GM19240 (cell line): ENCODE data around the gene STK24.

Experiments used
- DNase-seq: peaks from one replicate; pipeline ENCODE4 v3.0.0; 2011; ENCODE audit warnings: low spot score; ENCODE audit not compliant: insufficient read length

Gene STK24

GRCh38 chr13:98411617-98412265, 165.2 kb downstream of the STK24 start:
- DNase-seq: no peak

GRCh38 chr13:98411013-98411412, 165.9 kb downstream of the STK24 start:
- DNase-seq: no peak

GRCh38 chr13:98410612-98411011, 166.3 kb downstream of the STK24 start:
- no peak for DNase-seq

DNA sequence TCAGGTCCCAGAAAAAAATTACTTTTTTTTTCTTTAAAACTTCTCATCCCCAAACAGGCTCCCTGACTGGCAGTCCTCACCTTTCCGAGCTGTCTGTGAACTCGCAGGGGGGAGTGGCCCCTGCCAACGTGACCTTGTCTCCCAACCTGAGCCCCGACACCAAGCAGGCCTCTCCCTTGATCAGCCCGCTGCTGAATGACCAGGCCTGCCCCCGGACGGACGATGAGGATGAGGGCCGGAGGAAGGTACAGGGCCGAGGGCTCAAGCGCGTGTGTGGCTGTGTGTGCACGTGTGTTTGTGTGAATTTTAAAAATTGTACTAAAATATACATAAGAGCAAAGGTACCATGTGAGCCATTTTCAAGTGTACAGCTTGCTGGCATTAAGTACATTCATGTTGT, 167.6 kb downstream of the STK24 start:
- no peak for DNase-seq

- no peak for DNase-seq
These were observed 169.3 kb downstream of the STK24 start for GRCh38 chr13:98407575-98407974.

GRCh38 chr13:98406971-98407370, 169.9 kb downstream of the STK24 start:
- no peak for DNase-seq

GRCh38 chr13:98406427-98406826, 170.5 kb downstream of the STK24 start:
- no peak for DNase-seq

DNA sequence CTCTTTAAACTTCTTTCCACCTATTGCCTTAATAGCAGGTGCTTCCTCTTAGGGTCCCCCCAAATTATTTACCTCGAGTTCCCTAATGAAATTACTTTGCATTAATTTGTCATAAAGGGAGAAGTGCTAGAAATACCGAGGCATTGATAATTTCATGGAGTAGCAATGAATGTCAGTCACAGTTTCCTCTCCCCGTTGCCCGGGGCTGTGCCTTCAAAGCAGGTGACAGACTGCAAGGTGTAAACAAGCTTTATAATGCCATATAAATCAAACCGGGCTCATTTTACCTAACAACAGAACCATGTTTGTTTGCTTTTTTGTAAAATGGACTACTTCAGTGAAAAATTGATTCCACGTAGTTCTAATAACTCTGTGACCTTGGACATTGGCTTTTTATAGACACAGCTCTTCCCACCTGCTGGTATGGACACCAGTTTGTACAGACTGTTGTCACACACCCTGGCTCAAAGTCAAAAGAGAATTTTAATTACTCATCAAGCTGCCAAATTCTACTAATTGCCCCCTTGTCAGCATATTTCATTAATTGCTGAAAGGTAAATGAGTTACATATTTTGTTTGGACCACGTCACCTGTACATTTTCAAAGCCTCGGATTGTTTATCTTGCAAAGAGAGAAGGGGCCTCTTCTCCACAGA, 171.1 kb downstream of the STK24 start:
- DNase-seq: no peak

DNA sequence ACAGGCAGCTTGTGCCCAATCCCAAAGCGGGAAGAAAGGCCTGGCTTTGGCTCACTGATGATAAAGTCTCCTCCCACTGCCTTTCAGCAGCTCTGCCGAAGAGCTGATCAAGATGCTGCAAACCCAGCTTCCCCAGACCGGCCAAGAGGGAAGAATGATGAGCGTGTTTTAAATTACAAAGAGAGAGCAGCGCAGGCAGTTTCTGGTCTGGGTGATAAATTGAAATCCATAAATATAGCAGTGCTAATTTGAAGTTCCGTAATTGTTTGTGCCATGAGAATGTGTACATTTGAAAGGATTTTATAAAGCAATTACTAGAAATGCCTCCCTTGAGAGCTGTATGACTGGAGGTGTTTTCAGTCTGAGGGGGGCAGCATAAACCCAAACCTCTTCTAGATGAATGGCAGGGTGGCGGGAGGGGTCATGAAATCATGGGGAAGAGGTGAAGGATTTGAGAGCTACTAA, 171.8 kb downstream of the STK24 start:
- DNase-seq: no peak

GRCh38 chr13:98403076-98403475, 173.8 kb downstream of the STK24 start:
- DNase-seq: no peak

DNA sequence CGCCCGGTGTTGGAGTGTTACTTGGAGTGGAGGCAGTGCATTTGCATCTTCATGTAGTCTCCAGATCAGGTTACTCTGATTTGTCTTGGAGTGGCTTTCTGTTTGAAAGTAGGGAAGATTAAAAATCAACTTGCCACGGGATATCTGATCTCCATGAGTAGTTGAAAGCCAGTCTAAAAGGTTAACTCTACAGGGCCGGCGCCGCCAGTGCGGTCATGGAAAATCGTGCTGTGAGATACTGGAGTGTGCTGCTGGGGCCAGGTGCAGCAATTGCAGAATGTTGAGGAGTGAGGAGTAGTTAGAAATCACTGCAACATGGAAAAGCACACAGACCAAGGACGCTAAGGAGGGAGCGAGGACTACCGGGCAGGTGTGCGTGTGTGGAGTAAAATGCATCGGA, 175.0 kb downstream of the STK24 start:
- DNase-seq: no peak

GRCh38 chr13:98399756-98400155, 177.2 kb downstream of the STK24 start:
- DNase-seq: no peak

GRCh38 chr13:98398581-98398980, 178.3 kb downstream of the STK24 start:
- no peak for DNase-seq

DNA sequence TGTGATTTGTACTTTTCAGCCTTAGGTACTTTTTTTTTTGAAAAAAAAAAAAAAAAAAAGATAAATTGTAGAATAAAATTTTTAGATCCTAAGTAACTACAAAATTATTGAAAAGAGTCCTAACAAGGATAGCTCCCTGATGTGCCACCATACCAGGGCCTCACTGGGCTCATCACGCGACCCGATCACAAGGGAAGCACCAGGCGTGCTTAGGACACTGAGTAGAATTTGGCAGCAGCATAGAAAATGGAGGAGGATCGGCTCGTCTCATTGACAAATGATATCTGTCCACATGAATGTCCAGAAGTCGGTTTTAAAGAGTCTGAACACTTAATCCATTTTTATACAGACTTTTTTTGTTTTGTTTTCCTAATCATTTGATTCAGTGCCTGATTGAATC, 179.0 kb downstream of the STK24 start:
- no peak for DNase-seq

DNA sequence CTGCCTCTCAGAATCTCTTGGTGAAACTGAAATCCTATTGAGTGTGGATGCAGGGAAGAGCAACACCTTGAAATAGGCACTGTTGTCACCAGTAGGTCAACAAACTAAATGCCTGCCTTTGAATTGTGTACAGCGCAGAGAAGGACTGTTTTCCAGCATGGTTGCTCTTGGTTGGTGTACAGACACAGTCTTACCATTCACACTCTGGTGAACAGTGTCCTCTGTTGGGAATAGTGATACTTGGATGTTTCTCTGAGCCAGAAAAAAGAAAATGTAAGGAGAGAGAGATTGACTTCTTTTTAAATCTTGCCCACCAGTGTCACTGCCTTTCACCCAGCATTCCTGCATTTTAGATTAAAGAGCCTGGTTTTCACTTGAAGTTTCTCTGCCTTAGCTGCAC, 179.7 kb downstream of the STK24 start:
- DNase-seq: no peak

- DNase-seq: no peak
These were observed 180.7 kb downstream of the STK24 start for GRCh38 chr13:98396071-98396710.
